Kidney glomerular epithelial cell (primary cell): Measurements from ENCODE around the gene FAM163B.

Experiments used
- DNase-seq: peaks from one replicate; lab custom pipeline; 2025; lab: John Stamatoyannopoulos, UW

The FAM163B gene

DNA sequence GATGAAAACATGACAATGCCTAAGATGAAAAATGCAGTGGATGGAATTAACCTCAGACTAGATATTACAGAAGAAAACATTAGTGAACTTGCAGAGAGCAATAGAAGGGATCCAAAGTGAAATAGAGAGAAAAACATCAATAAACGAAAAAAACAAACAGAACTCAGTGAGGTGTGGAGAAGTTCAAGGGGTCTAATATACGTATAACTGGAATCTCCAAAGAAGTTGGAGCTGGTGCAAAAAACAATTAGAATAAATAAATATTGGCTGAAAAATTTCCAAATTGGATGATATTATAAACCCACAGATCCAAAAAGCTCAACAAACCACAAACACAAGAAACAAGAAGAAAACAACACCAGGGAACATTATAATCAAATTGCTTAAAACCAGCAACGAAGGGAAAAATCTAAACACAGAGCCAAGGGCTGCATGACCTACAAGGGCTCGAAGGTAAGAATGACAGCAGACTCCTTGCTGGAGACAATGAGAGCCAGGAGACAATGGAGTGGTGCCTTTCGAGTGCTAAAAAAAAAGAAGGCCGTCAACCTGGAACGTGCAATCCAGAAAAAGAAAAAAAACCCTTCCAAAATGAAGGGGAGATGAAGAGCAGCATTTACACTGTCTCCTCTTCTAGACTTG lies 11.8 kb downstream of the FAM163B start:
- DNase-seq: no peak

DNA sequence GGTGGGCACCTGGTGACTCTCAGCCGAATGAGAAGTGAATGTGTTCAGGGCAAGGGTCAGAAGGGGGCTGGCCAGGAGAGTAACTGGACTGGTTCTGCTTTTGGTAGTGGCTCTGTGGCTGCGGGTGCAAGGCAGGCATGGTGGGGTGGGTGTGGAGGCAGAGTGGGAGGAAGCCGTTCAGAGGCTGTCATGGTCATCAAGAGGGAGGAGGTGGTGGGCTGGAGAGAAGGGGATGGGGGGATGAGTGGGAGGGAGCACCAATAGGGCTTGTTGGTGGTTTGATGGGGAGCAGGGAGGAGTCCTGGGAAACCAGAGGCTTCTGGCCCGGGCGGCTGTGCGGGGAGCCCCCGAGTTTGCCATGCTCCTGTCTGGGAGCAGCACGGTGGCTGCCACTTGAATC lies 13.3 kb downstream of the FAM163B start:
- no peak for DNase-seq

DNA sequence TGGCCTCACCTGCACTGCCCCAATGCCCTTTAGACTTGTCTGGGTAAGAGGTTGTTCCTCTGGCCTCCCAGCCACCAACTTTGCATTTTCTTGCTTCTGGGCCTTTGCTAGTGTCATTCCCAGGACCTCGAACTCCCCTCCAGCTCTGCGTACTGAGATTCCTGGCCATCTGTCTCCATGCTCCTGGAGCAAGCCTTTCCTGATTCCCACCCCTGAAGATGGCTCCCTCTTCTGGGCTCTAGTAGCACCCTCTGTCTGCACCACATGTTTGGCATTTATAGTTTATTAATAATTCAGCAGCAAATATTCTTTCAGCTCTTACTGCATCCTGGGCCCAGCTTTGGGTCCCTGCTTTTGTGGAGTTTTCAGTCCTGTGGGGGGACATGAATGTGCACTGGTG lies 14.9 kb downstream of the FAM163B start:
- no peak for DNase-seq

DNA sequence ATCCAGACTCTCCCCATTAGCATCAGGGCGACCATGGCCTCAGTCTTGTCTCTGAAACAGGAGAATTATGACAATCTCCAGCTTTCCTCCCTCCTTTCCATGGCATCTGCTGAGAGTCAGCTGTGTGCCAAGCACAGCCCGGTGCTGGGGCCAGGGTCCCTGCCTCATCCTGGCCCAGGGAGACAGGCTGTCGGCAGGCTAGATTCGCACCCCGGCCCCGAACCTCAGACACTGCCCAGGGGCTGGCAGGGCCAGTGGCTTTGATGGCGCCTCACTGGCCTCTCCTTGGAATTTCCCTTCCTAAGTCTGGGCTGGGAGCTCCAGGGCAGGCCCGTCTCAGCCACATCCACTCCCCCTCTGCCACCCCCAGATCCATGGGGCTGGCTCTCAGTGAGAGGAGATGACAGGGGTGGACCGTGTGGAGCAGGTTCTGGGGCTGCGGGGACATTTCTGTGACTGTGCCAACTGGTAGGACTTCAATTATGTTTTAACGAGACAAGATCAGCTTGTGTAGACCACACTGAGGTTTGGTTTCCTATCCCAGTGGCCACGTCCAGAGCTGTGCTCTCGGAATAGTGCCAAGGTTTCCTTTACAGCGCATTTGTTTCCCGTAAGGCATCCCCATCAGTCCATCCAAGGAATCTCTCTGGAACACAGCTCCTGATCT lies 15.5 kb downstream of the FAM163B start:
- no peak for DNase-seq

DNA sequence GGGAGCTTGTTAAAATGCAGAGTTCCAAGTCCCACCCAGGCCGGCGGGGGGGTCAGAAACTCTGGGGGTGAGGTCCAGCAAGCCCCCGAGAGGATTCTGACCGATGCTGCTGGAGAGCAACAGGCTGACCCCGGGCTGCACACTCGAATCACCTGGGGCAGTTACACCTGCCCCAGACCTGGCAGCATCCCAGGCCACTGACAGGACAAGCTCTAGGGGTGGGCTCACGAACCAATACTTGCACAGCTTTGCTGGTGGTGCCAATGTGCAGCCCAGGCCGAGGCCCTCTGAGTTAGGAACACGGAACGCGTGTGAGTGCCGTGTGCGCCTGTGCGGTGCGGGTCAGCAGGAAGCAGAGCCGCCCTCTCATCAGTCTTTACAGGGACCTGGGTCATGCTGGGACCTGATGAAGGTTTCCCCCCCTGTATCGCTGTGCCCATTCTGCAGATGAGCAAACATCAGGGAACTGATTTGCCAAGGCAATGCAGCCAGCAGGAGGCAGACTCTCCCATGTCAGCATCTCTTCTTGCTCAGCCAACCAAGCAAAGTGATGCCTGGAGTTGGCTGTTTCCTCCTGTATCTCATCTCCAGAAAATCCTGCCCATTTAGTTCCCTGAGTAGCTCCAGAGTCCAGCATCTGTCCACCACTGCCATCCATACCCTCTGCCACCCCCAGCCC lies 16.3 kb downstream of the FAM163B start:
- DNase-seq: no peak

DNA sequence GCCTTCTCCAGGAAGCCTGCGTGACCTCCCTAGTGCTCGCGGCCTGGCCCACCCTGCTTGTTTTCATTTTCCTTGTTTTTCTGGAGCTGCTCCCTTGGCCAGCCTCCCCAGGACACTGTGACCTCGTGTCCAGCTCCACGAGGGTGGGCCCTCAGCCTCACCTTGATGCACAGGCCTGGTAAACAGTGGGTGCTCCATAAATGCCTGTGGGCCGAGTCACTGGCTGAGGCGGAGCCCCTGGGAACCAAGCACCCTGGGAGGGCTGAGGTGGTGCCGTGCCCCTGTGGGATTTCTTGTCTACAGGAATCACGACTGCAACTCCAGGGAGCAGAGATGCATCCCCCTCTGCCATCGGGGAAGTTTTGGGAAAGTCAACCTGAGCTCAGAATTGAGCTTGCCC lies 17.2 kb downstream of the FAM163B start:
- DNase-seq: no peak

DNA sequence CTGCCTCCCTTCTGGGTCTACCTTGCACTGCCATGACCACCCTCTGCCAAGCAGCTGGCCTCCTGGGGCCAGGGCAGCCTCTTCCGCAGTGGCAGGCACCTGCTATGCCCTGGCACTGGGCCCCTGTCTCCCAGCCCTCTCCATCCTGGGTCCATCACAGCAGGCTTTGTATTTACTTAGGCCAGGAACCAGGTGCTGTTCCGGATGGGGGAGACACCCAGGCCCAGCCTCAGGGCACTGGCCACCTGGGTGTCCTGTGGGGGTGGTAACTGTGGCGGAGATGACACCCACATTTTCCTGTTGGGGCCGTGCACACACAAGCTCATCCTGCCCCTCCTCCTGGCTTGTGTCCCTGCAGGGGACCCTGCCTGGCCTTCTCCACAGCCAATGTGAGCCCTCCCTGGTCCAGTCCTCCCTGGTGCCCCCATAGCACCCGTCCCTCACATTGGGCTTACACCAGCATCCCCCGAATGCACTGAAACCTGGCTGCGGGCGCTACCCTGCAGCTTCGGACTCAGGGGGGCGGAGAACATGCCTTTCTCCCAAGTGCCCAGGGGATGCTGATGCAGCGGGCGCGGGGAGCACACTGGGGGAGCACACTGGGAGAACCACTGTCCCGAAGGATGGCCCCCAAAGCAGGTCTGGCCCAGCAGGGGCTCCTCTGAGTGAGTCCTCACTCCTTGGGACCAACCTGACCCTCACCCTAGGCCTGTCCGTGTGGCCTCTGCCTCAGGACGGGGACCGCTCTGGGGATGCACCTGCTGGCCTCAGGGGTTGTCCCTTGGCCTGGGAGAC lies 17.9 kb downstream of the FAM163B start:
- DNase-seq: no peak

DNA sequence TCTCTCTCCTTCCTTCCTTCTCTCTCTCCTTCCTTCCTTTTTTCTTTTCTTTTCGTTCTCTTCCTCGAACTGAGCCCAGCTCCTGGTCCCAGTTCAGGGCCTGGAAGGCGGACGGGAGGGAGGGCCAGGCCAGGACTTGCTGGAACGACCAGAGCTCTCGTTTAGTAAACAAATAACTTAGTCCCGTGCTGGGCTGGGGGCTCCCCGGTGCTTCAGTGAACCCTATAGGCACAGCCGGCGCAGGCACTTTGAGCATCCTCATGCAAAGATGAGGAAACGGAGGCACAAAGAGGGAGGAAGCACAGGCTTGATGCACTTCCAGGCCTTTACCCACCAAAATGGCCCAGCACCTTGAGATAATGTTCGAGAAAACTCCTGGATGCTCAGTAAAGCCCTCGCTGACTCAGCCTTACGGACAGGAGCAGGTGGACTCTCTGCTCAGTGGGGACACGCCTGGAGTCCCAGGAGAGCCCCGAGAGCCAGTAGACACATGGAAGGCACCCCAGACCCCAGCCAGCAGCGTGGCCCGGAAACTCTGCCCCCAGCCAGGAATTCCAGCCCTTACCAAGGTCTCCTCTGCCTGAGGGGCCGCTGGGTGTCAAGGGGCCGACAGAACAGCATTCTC lies 18.8 kb downstream of the FAM163B start:
- no peak for DNase-seq

DNA sequence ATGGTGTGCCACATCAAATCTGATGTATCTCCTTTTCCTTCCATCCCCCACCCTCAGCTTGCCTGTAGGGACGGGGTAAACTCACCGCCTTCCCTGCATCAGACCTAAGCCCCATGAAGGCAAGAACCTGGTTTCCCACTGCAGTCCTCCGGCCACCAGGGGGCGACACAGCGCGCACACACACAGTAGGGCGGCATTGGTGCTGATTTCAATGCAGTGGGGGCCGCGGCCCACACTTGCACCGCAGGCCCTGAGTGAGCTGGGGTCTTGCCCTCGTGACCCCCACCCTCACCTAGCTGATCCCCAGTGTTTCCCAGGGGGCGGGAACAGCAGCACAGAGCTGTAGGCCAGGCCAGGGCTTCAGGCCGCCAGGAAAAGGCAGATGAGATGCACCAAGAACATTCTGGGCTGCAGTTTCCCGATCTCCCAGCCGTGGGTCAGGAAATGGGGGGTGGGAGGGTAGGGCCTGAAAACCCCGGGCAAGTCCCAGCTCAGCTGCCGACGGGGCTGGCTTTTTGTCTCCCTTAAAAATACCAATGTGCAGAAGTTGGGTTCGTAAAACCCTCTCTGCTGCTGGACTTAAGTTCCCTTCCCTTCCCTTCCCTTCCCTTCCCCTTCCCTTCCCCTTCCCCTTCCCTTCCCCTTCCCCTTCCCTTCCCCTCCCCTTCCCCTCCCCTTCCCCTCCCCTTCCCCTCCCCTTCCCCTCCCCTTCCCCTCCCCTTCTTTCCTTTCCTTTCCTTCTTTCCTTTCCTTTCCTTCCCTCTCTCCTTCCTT lies 19.5 kb downstream of the FAM163B start:
- DNase-seq: no peak

DNA sequence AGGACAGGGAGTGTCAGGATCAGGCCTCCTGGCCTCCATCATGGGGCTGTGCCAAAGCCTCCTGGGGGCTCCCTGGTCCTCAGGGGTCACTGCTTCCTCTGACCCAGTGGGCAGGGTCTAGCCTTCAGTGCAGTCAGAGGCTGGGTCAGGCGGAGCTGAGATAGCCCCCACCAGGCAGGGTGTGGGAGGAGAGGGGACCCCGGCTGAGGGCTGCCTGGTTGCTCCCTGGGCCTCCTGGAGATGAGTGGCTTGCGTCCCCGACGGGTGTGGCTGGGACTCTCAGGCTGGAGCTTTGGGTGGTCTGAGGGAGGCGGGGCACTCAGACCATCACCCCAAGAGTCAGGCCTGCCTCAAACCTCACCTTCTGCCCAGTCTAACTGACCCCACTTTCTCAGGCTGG lies 21.7 kb downstream of the FAM163B start:
- DNase-seq: no peak

DNA sequence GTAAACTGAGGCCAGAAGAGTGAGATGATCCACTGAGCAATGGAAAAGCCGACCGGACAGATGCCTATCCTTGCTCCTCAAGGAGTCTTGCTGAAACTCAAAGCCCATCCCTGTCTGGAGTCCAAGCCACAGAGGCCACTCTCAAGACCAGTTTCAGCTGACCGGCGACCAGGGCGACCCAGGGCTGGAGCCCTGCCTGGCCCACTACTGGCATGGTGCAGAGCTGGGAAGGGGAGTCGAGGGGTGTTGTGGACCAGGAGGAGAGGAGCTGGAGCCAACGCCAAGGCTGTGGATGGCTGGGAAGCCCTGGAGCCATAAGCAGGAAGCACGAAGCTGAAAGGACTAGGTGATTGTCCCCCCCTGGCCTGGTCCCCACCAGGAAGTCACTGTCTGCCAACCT lies 22.1 kb downstream of the FAM163B start:
- no peak for DNase-seq

DNA sequence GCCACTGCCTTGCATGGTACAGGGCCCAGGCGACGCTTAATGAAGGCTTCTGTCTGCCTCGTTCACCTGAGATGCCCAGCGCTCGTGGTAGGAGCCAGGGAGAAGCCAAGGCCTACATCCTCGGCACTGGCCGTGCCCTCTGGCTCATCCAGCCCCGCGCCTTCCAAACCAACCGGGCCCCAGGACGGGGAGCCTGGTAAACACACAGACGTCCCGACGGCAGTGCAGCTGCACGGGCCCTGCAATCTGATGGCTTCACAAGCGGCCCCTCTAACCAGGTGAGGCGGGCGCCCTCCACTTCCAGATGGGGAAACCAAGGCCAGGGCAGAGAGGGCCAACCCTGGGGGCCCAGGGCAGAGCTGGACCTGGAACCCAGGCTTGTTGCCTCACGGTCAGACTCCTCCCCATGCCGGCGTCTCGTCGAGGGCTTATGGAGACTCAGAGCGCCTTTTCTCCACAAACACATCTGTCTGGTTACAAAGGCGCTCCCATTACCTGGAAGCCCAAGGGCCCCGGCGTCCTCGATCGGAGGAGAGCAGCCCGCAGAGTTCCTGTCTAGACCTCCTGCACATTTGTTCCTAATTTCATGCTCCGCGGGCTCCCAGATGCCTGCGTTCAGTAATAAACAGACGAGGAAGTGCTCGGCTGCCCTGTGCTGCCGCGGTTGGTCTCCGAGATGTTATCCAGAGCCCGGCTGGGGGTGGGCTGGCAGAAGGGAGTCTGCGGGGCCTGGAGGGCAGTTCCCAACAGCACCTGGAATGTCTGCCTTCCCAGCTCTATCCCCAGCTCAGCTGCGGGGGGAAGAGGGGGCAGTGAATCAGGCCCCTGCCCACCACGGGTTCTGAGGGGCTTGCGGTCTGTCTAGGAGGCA lies 23.5 kb downstream of the FAM163B start:
- DNase-seq: no peak

DNA sequence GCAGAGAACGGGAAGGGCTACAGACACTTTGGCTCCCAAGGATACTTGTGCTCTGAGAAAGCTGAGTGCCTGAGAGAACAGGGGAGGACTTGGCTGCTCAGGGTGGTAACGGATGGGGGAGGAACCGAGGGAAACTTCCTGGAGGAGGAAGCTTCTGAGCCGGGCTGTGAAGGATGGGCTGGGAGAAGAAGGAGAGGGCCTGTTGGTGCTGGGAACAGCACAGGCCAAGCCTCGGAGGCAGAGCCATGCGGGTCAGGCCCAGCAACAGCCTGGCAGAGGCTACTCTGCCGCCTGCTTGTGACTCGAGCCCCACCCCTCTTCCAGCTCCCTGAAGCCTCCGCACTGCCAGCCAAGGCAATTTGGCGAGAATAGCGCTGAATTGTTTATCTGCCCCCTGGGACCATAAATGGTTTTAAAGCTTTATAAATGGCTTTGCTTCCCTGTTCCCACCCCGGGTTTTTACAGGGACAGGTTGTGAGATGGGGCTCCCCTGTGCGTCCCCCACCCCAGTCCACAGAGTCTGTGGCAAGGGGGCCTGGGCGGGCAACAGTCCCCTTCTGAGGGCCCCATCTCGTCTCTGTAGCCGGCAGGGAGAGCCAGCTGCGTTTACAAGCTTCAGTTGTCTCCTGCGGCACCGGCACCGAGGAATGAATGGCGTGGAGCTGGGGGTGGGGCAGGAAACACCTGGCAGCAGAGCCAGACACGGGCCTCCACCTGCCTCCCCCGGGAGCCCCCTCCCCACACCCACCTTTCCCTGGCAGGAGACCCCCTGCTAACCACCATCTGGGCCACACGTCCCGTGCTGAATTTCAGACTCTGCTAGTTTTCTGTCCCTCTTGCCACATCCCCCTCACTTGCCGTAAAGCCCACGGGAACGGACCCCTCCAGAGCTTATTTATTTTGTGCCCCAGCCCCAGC lies 24.4 kb downstream of the FAM163B start:
- no peak for DNase-seq

DNA sequence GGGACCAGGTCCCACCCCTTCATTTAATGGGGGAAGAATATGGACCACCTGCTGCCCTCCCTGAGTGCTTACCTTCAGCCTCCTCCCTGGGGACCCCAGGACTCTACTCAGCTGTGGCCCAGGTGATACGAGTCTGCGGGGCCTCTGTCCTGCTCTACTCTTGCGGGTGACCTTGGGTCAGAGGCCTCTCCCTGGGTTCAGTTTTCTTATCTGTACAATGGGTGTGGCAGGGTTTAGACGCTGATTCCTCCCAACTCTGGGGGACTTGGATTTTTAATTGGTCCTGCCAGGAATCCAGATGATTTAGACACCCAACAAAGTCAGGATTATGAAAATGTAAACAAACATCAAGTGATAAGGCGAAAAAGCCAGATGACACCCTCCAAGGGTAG lies 25.0 kb downstream of the FAM163B start:
- DNase-seq: no peak

DNA sequence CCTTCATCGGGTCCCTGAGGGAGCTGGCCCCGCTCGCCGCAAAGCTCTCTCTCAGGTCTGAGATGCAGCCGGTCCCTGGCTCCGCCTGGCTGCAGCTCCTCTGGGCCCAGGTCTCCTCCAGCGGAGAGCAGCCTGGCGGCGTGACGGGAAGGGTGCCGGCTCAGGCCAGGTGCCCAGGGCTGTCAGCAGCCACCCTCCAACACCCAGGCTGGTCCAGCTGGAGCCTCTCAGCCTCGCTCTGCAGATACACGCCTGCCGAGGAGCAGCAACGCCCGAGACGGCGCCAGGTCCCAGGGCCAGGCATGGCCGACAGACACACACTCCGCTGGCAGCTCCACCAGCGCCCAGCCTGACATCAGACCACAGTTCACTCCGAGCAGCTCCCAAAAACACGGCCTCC lies 25.6 kb downstream of the FAM163B start:
- DNase-seq: no peak

DNA sequence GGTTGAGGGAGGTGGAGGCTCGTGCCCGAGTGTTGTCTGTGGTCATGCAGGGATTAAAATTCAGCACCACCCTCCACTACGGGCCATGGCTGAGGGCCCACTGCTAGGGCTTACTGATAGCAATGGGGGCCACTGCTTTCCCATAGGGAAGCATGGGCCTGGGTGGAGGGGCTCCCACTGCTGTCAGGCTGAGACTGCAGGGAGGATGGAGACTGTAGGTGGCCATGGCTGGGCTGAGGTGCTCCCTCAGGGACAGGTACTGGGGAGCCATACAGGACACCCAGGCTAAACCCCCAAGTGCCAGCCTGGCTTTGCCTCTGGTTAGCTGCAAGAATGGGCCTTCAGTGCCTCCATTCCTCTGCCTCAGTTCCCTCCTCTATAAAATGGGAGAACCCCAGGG lies 26.1 kb downstream of the FAM163B start:
- no peak for DNase-seq

DNA sequence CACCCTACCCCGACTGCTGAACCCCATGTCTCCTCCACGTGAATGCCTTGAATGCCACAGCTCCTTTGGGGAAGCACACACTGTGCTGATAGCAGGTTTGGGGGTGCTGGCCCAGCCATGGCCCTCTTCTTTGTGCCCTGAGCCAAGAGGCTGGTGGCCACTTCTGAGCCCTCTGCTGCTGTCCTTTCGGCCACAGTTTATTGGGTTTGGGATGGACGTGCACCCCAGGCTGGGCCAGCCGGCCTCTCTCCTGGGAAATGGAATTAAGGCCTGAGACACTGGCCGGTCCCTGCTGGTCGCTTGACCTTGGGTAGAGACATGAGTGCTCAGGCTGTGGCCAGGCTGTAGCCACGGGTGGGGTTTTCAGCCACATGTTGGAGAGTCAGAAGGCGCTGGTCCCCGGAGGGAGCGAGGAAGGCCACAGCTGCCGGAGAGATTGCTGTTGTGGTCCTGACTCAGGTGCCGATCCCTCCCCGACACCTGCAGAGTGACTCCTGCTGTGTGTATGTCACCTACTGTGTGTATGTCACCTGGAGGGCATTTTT lies 26.6 kb downstream of the FAM163B start:
- no peak for DNase-seq

DNA sequence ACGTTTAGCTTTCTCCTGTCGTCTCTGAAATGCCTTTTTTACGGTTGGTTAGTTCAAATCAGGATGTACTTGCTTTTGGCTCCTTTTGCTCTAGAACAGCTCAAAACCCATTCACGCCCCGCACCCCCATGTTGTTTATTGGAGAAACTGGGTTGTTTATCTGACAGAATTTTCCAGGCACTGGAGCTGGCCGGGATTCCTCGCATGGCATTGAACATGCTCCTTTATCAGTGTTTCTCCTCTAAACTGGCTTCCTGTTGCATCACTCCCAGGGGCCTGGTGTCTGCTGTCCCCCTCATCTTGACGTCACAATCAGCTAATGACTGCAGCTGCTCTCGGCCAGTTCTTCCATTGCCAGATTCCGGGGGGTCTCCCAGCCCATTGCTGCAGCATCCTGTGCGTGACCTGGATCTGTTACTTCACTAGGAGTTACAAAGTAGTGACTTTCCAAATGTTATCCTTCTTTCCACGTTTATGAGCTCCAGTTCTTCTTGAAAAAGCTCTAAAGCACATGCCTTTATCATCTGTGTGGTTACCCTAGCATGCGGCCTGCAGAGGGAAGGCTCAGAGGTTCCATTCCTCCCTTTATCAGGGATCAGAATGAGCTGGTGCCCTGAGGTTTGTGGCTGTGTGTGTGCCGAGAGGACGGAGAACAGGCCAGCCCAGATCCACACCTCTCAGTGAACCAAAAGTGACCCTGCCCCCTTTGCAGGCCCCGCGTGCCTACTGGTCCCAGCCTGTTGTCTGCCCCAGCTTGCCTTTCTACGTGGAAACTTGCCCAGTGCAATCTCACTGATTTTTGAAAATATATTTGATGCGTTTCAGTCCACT lies 27.5 kb downstream of the FAM163B start:
- no peak for DNase-seq
